ENCODE measurements around the gene MIEF1.

DNA sequence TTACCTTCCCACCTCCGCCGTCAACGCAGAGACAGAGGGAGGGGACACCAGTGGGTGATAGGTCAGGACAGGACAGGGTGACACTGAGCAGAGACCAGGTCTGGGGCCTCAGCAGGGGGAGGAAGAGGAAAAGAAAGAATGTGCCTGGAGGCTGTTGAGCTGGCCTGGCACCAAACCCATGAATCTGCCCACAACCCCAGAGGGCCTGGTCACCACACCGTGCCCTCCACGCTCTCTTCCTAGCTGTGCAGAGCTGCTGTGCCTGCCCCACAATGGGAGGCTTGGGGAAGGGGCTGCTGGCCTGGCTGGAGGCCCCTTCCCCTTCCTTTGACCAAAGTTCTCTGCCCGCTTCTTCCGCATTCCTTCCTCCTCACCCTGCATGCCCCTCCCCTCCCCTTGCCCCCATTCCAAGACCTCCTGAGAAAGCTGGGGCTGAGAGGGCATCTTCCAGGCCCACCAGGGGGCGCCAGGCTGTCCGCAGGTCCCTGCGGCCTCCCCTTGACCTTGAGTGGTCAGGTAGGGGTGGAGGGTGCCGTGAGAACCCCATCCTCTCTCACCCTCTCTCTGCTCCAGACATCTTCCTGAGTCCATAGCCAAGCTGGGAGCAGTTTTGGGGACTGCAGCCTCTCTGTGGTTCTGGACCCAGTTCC, 57.5 kb downstream of the MIEF1 start:
- TF ChIP-seq POLR2A (IDR thresholded peaks at IDR 0.05) = no peak
- TF ChIP-seq, protein P1, sequence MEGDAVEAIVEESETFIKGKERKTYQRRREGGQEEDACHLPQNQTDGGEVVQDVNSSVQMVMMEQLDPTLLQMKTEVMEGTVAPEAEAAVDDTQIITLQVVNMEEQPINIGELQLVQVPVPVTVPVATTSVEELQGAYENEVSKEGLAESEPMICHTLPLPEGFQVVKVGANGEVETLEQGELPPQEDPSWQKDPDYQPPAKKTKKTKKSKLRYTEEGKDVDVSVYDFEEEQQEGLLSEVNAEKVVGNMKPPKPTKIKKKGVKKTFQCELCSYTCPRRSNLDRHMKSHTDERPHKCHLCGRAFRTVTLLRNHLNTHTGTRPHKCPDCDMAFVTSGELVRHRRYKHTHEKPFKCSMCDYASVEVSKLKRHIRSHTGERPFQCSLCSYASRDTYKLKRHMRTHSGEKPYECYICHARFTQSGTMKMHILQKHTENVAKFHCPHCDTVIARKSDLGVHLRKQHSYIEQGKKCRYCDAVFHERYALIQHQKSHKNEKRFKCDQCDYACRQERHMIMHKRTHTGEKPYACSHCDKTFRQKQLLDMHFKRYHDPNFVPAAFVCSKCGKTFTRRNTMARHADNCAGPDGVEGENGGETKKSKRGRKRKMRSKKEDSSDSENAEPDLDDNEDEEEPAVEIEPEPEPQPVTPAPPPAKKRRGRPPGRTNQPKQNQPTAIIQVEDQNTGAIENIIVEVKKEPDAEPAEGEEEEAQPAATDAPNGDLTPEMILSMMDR (IDR thresholded peaks at IDR 0.05) = no peak

All from lower leg skin (tissue), 3 donors.